Measurements from ENCODE around the gene PTGDR2.

The PTGDR2 gene

GRCh38 chr11:60873533-60873932, 17.8 kb upstream of the PTGDR2 start:
- no peak for DNase-seq

GRCh38 chr11:60872961-60873524, 17.3 kb upstream of the PTGDR2 start:
- DNase-seq, result no peak

GRCh38 chr11:60872124-60872960, 16.6 kb upstream of the PTGDR2 start:
- DNase-seq, result no peak

GRCh38 chr11:60871378-60872061, 15.8 kb upstream of the PTGDR2 start:
- no peak for DNase-seq

- peak; percentile 58 for DNase-seq
Measured at GRCh38 chr11:60870733-60871377, 15.1 kb upstream of the PTGDR2 start.

- DNase-seq, result no peak
Measured at GRCh38 chr11:60870276-60870675, 14.5 kb upstream of the PTGDR2 start.

GRCh38 chr11:60869451-60869825, 13.7 kb upstream of the PTGDR2 start:
- peak; percentile 44 for DNase-seq

GRCh38 chr11:60868682-60869450, 13.1 kb upstream of the PTGDR2 start:
- peak; percentile 46 for DNase-seq

GRCh38 chr11:60867871-60868681, 12.3 kb upstream of the PTGDR2 start:
- DNase-seq, result peak; percentile 45

- peak; percentile 48 for DNase-seq
Measured at GRCh38 chr11:60866911-60867870, 11.4 kb upstream of the PTGDR2 start, which contains the start of gene ZP1. Gene ZP1, plus strand, starts transcription at chr11:60867542. Its CDS starts 20 bp downstream, at chr11:60867562.

- peak; percentile 29 for DNase-seq
Measured at GRCh38 chr11:60864856-60865513, 9.2 kb upstream of the PTGDR2 start.

GRCh38 chr11:60863550-60864521, 8.1 kb upstream of the PTGDR2 start:
- DNase-seq, result peak; percentile 48

GRCh38 chr11:60862171-60862570, 6.4 kb upstream of the PTGDR2 start:
- no peak for DNase-seq

GRCh38 chr11:60860943-60861342, 5.2 kb upstream of the PTGDR2 start:
- DNase-seq, result peak; percentile 43

- no peak for DNase-seq
Measured at GRCh38 chr11:60859616-60860250, 4.0 kb upstream of the PTGDR2 start.

GRCh38 chr11:60858731-60859464, 3.1 kb upstream of the PTGDR2 start:
- no peak for DNase-seq

GRCh38 chr11:60858236-60858635, 2.5 kb upstream of the PTGDR2 start:
- DNase-seq, result no peak

All from activated CD8-positive, alpha-beta memory T cell treated with anti-CD3 and anti-CD28 coated beads, Interleukin-2, amount 50 U/mL, for 48 hours (primary cell).